Karpas-422 (cell line): ENCODE data around the gene HOXD12. TPM values are rescaled to one million over a fixed set of nuclear protein-coding genes. Genes with fewer than 3 reads are reported as not detected.

Experiments
- DNase-seq: peaks from one replicate; pipeline ENCODE4 v3.0.0-alpha.2; 2015
- H2AFZ ChIP-seq: fragments of 200-600 bp; sonication (generic); 2 replicates; pipeline ENCODE4 v1.6.1; 2014; ENCODE audit warnings: antibody characterized with exemption, low read length, mixed read lengths
- H3K27ac ChIP-seq: fragments of 200-600 bp; sonication (generic); 2 replicates; pipeline ENCODE4 v1.5.1; 2014; ENCODE audit warnings: mild to moderate bottlenecking, low read length, moderate library complexity
- H3K27me3 ChIP-seq: fragments of 200-600 bp; sonication (generic); 2 replicates; pipeline ENCODE4 v1.6.1; 2014; ENCODE audit warnings: low read length, mixed read lengths
- H3K36me3 ChIP-seq: fragments of 200-600 bp; sonication (generic); 2 replicates; pipeline ENCODE4 v1.6.1; 2014; ENCODE audit warnings: low read length, mixed read lengths; ENCODE audit not compliant: insufficient read depth
- H3K4me1 ChIP-seq: fragments of 200-600 bp; sonication (generic); 2 replicates; pipeline ENCODE4 v1.6.1; 2014; ENCODE audit warnings: mild to moderate bottlenecking, low read length, mixed read lengths
- H3K4me2 ChIP-seq: fragments of 200-600 bp; sonication (generic); 2 replicates; pipeline ENCODE4 v1.6.1; 2014; ENCODE audit warnings: low read length, low read depth, mild to moderate bottlenecking; ENCODE audit not compliant: poor library complexity, severe bottlenecking
- H3K4me3 ChIP-seq: fragments of 200-600 bp; sonication (generic); 2 replicates; pipeline ENCODE4 v1.5.1; 2014; ENCODE audit warnings: mild to moderate bottlenecking, antibody characterized with exemption, low read length, mixed read lengths
- H3K79me2 ChIP-seq: fragments of 200-600 bp; sonication (generic); 2 replicates; pipeline ENCODE4 v1.6.1; 2014; ENCODE audit warnings: mild to moderate bottlenecking, low read length, mixed read lengths
- H3K9ac ChIP-seq: fragments of 200-600 bp; sonication (generic); 2 replicates; pipeline ENCODE4 v1.6.0; 2014; ENCODE audit warnings: low read length
- H3K9me2 ChIP-seq: fragments of 200-600 bp; sonication (generic), shearing (Covaris generic); replicated peaks from 2 replicates; pipeline ENCODE4 v1.6.0; 2014; ENCODE audit warnings: mild to moderate bottlenecking, low read length, moderate library complexity; ENCODE audit not compliant: insufficient read depth
- H3K9me3 ChIP-seq: fragments of 300-700, 200-600 bp; sonication (generic); 2 replicates; pipeline ENCODE4 v1.6.1; 2014; ENCODE audit warnings: low read length, mixed read lengths
- H4K20me1 ChIP-seq: fragments of 200-600 bp; sonication (generic); 2 replicates; pipeline ENCODE4 v1.6.1; 2014; ENCODE audit warnings: mild to moderate bottlenecking, antibody characterized with exemption, low read length, low read depth; ENCODE audit not compliant: insufficient read depth
- total RNA-seq: library from RNA; depleted of rRNA; stranded (reverse); fragments of >200 nt; shearing (Covaris generic); gene quantifications from 2 replicates; pipeline ENCODE4 v1.2.3, GENCODE V29; 2014; ENCODE audit warnings: low replicate concordance

Gene HOXD12
- total RNA-seq, 1 experiment from 2014 or later = 1.0 TPM

- no peak within 1 kb of the TSS for H3K27ac ChIP-seq
- no peaks in the 10 kb centered on the region for H3K36me3 ChIP-seq
- no peak for DNase-seq
- no peaks in the 10 kb centered on the region for H3K9me3 ChIP-seq
- no peak within 1 kb of the TSS for H2AFZ ChIP-seq
- H3K4me2 ChIP-seq = no peak within 1 kb of the TSS
- no peaks in the 10 kb centered on the region for H3K27me3 ChIP-seq
- H3K79me2 ChIP-seq = no peaks in the 10 kb centered on the region
- no peak within 1 kb of the TSS for H3K4me3 ChIP-seq
- no peak within 1 kb of the TSS for H3K9ac ChIP-seq
- H3K9me2 ChIP-seq = no peaks in the 10 kb centered on the region
- H4K20me1 ChIP-seq = no peaks in the 10 kb centered on the region
- peaks cover 10% of the 10 kb centered on the region for H3K4me1 ChIP-seq
Observed at GRCh38 chr2:176106581-176107539, 7.3 kb downstream of the HOXD12 start, which contains the start of gene HOXD11. Gene HOXD11 (plus strand): TSS chr2:176107280. CDS start chr2:176107356, 76 bp downstream.

- no peak overlapping the region for H3K4me2 ChIP-seq
- H4K20me1 ChIP-seq = no peaks in the 10 kb centered on the region
- no peaks in the 10 kb centered on the region for H3K27me3 ChIP-seq
- H3K4me3 ChIP-seq = no peak overlapping the region
- H3K9me3 ChIP-seq = no peaks in the 10 kb centered on the region
- no peaks in the 10 kb centered on the region for H3K36me3 ChIP-seq
- no peaks in the 10 kb centered on the region for H3K79me2 ChIP-seq
- H3K9ac ChIP-seq = no peak overlapping the region
- DNase-seq = no peak
- H3K9me2 ChIP-seq = no peaks in the 10 kb centered on the region
- H3K4me1 ChIP-seq = peaks cover 10% of the 10 kb centered on the region
- no peak overlapping the region for H3K27ac ChIP-seq
- H2AFZ ChIP-seq = no peak overlapping the region
Observed at GRCh38 chr2:176107731-176108181, 8.2 kb downstream of the HOXD12 start.

GRCh38 chr2:176109192-176109901 lies 9.8 kb downstream of the HOXD12 start:
- H4K20me1 ChIP-seq = no peaks in the 10 kb centered on the region
- no peaks in the 10 kb centered on the region for H3K79me2 ChIP-seq
- H3K4me2 ChIP-seq = no peak overlapping the region
- peaks cover 10% of the 10 kb centered on the region for H3K4me1 ChIP-seq
- H3K27ac ChIP-seq = no peak overlapping the region
- H3K4me3 ChIP-seq = no peak overlapping the region
- no peaks in the 10 kb centered on the region for H3K9me2 ChIP-seq
- H2AFZ ChIP-seq = no peak overlapping the region
- no peak overlapping the region for H3K9ac ChIP-seq
- no peaks in the 10 kb centered on the region for H3K36me3 ChIP-seq
- no peaks in the 10 kb centered on the region for H3K27me3 ChIP-seq
- no peak for DNase-seq
- H3K9me3 ChIP-seq = no peaks in the 10 kb centered on the region

- Histone ChIP-seq H3K27ac (no peak overlapping the region), H3K27me3 (no peaks in the 10 kb centered on the region), H3K36me3 (no peaks in the 10 kb centered on the region), H3K9ac (no peak overlapping the region), H3K9me2 (no peaks in the 10 kb centered on the region), H3K79me2 (no peaks in the 10 kb centered on the region), H3K9me3 (no peaks in the 10 kb centered on the region), H2AFZ (no peak overlapping the region), H3K4me2 (no peak overlapping the region), H4K20me1 (no peaks in the 10 kb centered on the region), H3K4me1 (peaks cover 10% of the 10 kb centered on the region), H3K4me3 (no peak overlapping the region)
- no peak for DNase-seq
Observed at GRCh38 chr2:176109946-176110345, 10.4 kb downstream of the HOXD12 start.

GRCh38 chr2:176110415-176111308 lies 11.1 kb downstream of the HOXD12 start:
- Histone ChIP-seq H3K36me3 (no peaks in the 10 kb centered on the region), H3K9me3 (no peaks in the 10 kb centered on the region)

GRCh38 chr2:176111309-176111663 lies 11.7 kb downstream of the HOXD12 start:
- Histone ChIP-seq H3K9me2 (no peaks in the 10 kb centered on the region), H3K4me3 (peak overlapping the region; percentile 40; the same call in 1 of the 2 replicates), H3K36me3 (no peaks in the 10 kb centered on the region), H3K79me2 (no peaks in the 10 kb centered on the region), H4K20me1 (no peaks in the 10 kb centered on the region), H2AFZ (0 out of 2 replicates have a peak overlapping the region, but pooled peaks have one; percentile 54), H3K27me3 (no peaks in the 10 kb centered on the region), H3K4me1 (peaks cover 10% of the 10 kb centered on the region), H3K9me3 (no peaks in the 10 kb centered on the region), H3K27ac (no peak overlapping the region), H3K4me2 (peak overlapping the region; percentile 66), H3K9ac (peak overlapping the region; percentile 37; the same call in 1 of the 2 replicates)
- peak; percentile 80 for DNase-seq

More at GRCh38 chr2:176110415-176111308, 11.1 kb downstream of the HOXD12 start:
- Histone ChIP-seq H3K4me3 (peak overlapping the region; percentile 40; the same call in 1 of the 2 replicates), H3K79me2 (no peaks in the 10 kb centered on the region), H3K9ac (peak overlapping the region; percentile 37; the same call in 1 of the 2 replicates), H3K27me3 (no peaks in the 10 kb centered on the region), H3K9me2 (no peaks in the 10 kb centered on the region), H3K4me2 (peak overlapping the region; percentile 66), H3K27ac (no peak overlapping the region), H4K20me1 (no peaks in the 10 kb centered on the region), H2AFZ (peak overlapping the region; percentile 54; the same call in 1 of the 2 replicates), H3K4me1 (peaks cover 10% of the 10 kb centered on the region)
- DNase-seq = no peak

- Histone ChIP-seq H4K20me1 (no peaks in the 10 kb centered on the region), H3K9me2 (no peaks in the 10 kb centered on the region), H3K9me3 (no peaks in the 10 kb centered on the region), H3K79me2 (no peaks in the 10 kb centered on the region), H3K4me2 (no peak overlapping the region), H3K27ac (no peak overlapping the region), H3K9ac (no peak overlapping the region), H3K4me1 (peaks cover 10% of the 10 kb centered on the region), H2AFZ (no peak overlapping the region), H3K36me3 (no peaks in the 10 kb centered on the region), H3K27me3 (no peaks in the 10 kb centered on the region), H3K4me3 (no peak overlapping the region)
- no peak for DNase-seq
Observed at GRCh38 chr2:176111846-176112374, 12.3 kb downstream of the HOXD12 start.
